Measurements from ENCODE around the gene RAB1B.

The RAB1B gene

GRCh38 chr11:66287889-66288670, 19.6 kb downstream of the RAB1B start:
- no peak for TF ChIP-seq CTCF (conservative IDR thresholded peaks at IDR 0.05; ENCODE audit: control insufficient read depth, insufficient read depth, low read depth, low read length)
- peak overlapping the region; percentile 89 for H3K4me3 ChIP-seq (ENCODE audit: control insufficient read depth, low read depth, low read length)
- no peak for DNase-seq (ENCODE audit: low read depth)

GRCh38 chr11:66288671-66289547, 20.5 kb downstream of the RAB1B start, which contains the start of gene YIF1A:
Gene YIF1A, minus strand, starts transcription at chr11:66289143. Its CDS starts 158 bp downstream, at chr11:66288985.
- peak; percentile 99 for DNase-seq (ENCODE audit: low read depth)
- peak within 1 kb of the TSS; percentile 89 for H3K4me3 ChIP-seq (ENCODE audit: control insufficient read depth, low read depth, low read length)
- no peak for TF ChIP-seq CTCF (conservative IDR thresholded peaks at IDR 0.05; ENCODE audit: control insufficient read depth, insufficient read depth, low read depth, low read length)

GRCh38 chr11:66289548-66290329, 21.3 kb downstream of the RAB1B start:
- TF ChIP-seq CTCF (conservative IDR thresholded peaks at IDR 0.05; ENCODE audit: control insufficient read depth, insufficient read depth, low read depth, low read length): no peak
- H3K4me3 ChIP-seq (ENCODE audit: control insufficient read depth, low read depth, low read length): peak overlapping the region; percentile 64
- no peak for DNase-seq (ENCODE audit: low read depth)

GRCh38 chr11:66290330-66290621, 21.8 kb downstream of the RAB1B start:
- no peak for TF ChIP-seq CTCF (conservative IDR thresholded peaks at IDR 0.05; ENCODE audit: control insufficient read depth, insufficient read depth, low read depth, low read length)
- H3K4me3 ChIP-seq (ENCODE audit: control insufficient read depth, low read depth, low read length): no peak overlapping the region
- no peak for DNase-seq (ENCODE audit: low read depth)

- TF ChIP-seq CTCF (conservative IDR thresholded peaks at IDR 0.05; ENCODE audit: control insufficient read depth, insufficient read depth, low read depth, low read length): no peak
Observed at GRCh38 chr11:66291303-66291705, 22.9 kb downstream of the RAB1B start.

More at GRCh38 chr11:66291303-66291705, 22.9 kb downstream of the RAB1B start:
- DNase-seq (ENCODE audit: low read depth): no peak
- H3K4me3 ChIP-seq (ENCODE audit: control insufficient read depth, low read depth, low read length): no peak overlapping the region

Measured in fibroblast of mammary gland (primary cell).